VCaP (cell line): ENCODE data around the gene LTBP3.
A peak's percentile ranks its signal among the peaks of the same experiment; 100 is the strongest.

Source experiments
- H3K27ac ChIP-seq: fragments of 450-650 bp; 2 replicates; pipeline ENCODE4 v1.5.1; 2017
- TF ChIP-seq, protein P1 (sequence below): fragments of 450-650 bp; conservative IDR thresholded peaks from 2 replicates; pipeline ENCODE4 v1.5.1; 2017; ENCODE audit warnings: mild to moderate bottlenecking, moderate library complexity

LTBP3 gene

DNA sequence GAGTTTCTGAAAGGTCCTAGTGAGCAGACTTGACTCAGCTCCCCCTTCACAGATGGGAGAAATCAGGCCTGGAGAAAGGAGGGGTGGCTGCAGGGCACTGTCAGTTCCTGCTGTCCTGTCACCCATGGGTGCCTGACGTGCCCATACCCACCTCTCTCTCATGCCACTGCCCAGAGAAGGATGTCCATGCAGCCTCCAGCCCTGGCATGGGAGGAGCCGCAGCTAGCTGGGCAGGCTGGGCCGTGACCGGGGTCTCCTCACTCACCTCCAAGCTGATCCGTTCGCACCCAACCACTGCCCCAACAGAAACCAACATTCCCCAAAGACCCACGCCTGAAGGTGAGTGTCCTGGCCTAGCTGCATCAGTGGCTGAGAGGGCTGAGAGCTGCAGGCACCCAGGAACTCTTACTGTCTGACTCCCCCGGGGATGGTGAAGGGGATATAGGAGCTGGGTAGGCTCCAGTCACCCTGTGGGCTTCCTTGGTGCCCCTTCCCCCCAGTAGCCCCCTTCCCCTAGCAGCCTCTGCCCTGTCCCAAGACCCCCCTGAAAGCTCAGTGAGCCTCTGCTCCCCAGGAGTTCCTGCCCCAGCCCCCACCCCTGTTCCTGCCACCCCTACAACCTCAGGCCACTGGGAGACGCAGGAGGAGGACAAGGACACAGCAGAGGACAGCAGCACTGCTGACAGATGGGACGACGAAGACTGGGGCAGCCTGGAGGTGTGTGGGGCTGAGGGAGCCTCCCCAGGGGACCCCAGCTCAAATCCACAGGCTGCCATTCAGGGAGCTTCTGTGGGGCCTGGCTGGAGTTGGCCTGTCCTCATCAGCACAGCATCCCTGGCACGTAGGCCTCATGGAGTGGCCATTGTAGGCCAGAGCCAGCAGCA is 21.5 kb downstream of the LTBP3 start:
- H3K27ac ChIP-seq, result peak overlapping the region; percentile 98
- TF ChIP-seq, protein P1, sequence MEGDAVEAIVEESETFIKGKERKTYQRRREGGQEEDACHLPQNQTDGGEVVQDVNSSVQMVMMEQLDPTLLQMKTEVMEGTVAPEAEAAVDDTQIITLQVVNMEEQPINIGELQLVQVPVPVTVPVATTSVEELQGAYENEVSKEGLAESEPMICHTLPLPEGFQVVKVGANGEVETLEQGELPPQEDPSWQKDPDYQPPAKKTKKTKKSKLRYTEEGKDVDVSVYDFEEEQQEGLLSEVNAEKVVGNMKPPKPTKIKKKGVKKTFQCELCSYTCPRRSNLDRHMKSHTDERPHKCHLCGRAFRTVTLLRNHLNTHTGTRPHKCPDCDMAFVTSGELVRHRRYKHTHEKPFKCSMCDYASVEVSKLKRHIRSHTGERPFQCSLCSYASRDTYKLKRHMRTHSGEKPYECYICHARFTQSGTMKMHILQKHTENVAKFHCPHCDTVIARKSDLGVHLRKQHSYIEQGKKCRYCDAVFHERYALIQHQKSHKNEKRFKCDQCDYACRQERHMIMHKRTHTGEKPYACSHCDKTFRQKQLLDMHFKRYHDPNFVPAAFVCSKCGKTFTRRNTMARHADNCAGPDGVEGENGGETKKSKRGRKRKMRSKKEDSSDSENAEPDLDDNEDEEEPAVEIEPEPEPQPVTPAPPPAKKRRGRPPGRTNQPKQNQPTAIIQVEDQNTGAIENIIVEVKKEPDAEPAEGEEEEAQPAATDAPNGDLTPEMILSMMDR, result no peak

DNA sequence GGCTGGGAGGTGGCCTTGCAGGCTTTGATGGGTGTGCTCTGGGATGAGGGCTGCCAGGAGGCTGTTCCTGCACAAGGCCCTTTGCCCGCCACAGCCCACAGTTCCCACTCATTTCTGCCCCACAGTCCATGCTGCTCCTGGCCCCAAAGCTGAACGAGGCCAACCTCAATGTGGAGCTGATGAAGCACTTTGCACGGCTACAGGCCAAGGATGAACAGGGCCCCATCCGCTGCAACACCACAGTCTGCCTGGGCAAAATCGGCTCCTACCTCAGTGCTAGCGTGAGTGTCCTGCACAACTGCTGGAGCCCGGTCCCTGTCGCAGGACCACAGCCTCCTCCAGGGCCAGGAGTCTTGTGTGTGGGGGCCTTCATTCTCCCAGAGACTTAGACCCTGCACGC is 23.1 kb downstream of the LTBP3 start:
- TF ChIP-seq, protein P1, result no peak
- H3K27ac ChIP-seq, result peak overlapping the region; percentile 98; the same call in 1 of the 2 replicates

GRCh38 chr11:65532388-65533064 is 25.6 kb downstream of the LTBP3 start:
- no peak overlapping the region for H3K27ac ChIP-seq
- TF ChIP-seq, protein P1, result no peak

DNA sequence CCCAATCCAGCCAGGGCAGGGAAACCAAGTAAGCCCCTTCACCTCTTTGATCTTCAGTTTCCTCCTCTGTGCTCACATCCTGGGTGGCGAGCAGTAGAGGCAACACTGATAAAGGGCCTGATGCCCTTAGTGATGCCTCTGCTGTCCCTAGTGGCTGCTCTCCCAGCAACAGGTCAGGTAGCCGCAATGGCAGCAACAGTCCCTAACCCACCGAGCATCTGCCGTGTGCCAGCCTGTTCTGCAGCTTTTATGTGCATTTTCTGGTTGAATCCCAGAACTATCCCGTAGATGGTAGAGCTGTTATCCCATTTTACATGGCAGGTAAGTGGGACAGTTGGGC is 28.0 kb downstream of the LTBP3 start:
- H3K27ac ChIP-seq, result no peak overlapping the region
- TF ChIP-seq, protein P1, result peak; percentile 84

- H3K27ac ChIP-seq, result no peak overlapping the region
- TF ChIP-seq, protein P1, result no peak
These were observed 28.5 kb downstream of the LTBP3 start for GRCh38 chr11:65529475-65530156.

DNA sequence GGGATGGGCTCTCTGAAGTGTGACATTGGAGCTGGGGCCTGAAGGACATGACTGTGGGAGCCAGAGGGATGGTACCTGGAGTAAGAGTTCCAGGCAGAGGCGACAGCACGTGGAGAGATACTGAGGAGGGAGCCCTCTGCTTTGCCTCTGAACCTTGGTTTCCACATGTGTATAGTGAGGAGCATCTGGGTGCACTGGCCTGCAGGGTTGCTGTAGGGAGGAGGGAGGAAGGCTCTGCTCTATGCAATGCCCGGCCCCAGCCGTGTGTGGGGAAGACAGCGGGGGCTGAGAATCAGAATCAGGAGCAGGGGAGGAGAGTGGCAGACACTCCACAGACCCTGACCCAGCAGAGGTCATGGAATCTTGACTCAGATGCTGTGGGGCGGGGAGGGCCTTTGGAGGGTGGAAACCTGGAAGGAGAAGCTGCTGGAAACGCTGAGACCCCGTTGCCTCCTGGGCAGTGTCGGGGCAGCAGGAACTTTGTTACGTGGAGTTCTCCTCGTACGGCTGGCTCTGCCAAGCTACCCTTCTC is 29.3 kb downstream of the LTBP3 start:
- H3K27ac ChIP-seq, result peak overlapping the region; percentile 14; the same call in 1 of the 2 replicates

More for the DNA sequence above, 29.3 kb downstream of the LTBP3 start:
- TF ChIP-seq, protein P1, result no peak
